Stimulated activated CD8-positive, alpha-beta memory T cell treated with anti-CD3 and anti-CD28 coated beads, Interleukin-7, amount 100 ng/mL, for 48 hours (primary cell): Measurements from ENCODE around the gene TTC33.
A peak's percentile ranks its signal among the peaks of the same experiment; 100 is the strongest.
"Not testable (repeated sequence)": the region's sequence is repeated elsewhere in the genome, so short reads cannot be mapped to it uniquely, and the experiment has no call there.

Experiments used
- DNase-seq, 2 donors: peaks; one replicate each; pipeline ENCODE4 v3.0.0-alpha.2; 2020; ENCODE audit warnings: low read depth in 1 of 2; ENCODE audit errors: extremely low read depth in 1 of 2

Gene TTC33

GRCh38 chr5:40615586-40616170, 140.1 kb downstream of the TTC33 start:
- DNase-seq = no peak

- DNase-seq = no peak
Measured at GRCh38 chr5:40614923-40615585, 140.7 kb downstream of the TTC33 start.

GRCh38 chr5:40614466-40614865, 141.3 kb downstream of the TTC33 start:
- no peak for DNase-seq

- DNase-seq = no peak
Measured at GRCh38 chr5:40607202-40607601, 148.6 kb downstream of the TTC33 start.

- no peak for DNase-seq
Measured at GRCh38 chr5:40606077-40606765, 149.5 kb downstream of the TTC33 start.

GRCh38 chr5:40605295-40605958, 150.3 kb downstream of the TTC33 start:
- DNase-seq = no peak

GRCh38 chr5:40603378-40603777, 152.4 kb downstream of the TTC33 start:
- no peak for DNase-seq

GRCh38 chr5:40601198-40601868, 154.4 kb downstream of the TTC33 start:
- no peak for DNase-seq

GRCh38 chr5:40600383-40600782, 155.4 kb downstream of the TTC33 start:
- DNase-seq = no peak

- DNase-seq = no peak
Measured at GRCh38 chr5:40599676-40600075, 156.1 kb downstream of the TTC33 start.

- no peak for DNase-seq
Measured at GRCh38 chr5:40594811-40595210, 160.9 kb downstream of the TTC33 start.

GRCh38 chr5:40591727-40592396, 163.9 kb downstream of the TTC33 start:
- DNase-seq = not testable (repeated sequence)

- no peak for DNase-seq
Measured at GRCh38 chr5:40587376-40587775, 168.4 kb downstream of the TTC33 start.

- no peak for DNase-seq
Measured at GRCh38 chr5:40585537-40586267, 170.1 kb downstream of the TTC33 start.

- DNase-seq = no peak
Measured at GRCh38 chr5:40584054-40584453, 171.7 kb downstream of the TTC33 start.

- peak; percentile 29 to 67 for DNase-seq
Measured at GRCh38 chr5:40578501-40579451, 177.0 kb downstream of the TTC33 start.

- no peak for DNase-seq
Measured at GRCh38 chr5:40577718-40578117, 178.0 kb downstream of the TTC33 start.

GRCh38 chr5:40575921-40576320, 179.8 kb downstream of the TTC33 start:
- DNase-seq = no peak

- DNase-seq = no peak
Measured at GRCh38 chr5:40575411-40575810, 180.3 kb downstream of the TTC33 start.
